ENCODE data around the gene EXT2. TPM values are rescaled to one million over a fixed set of nuclear protein-coding genes. Genes with fewer than 3 reads are reported as not detected.

The EXT2 gene
- total RNA-seq, 1 donor from 2014 or later, result 140 TPM

GRCh38 chr11:44199816-44200215, 104.3 kb downstream of the EXT2 start:
- no peak overlapping the region for H3K4me3 ChIP-seq (ENCODE audit: low read depth, low read length)
- DNase-seq (ENCODE audit: low read depth), result no peak
- no peak for TF ChIP-seq CTCF (conservative IDR thresholded peaks at IDR 0.05; ENCODE audit: low read depth, low read length)

- TF ChIP-seq CTCF (conservative IDR thresholded peaks at IDR 0.05; ENCODE audit: low read depth, low read length), result no peak
- H3K4me3 ChIP-seq (ENCODE audit: low read depth, low read length), result no peak overlapping the region
- DNase-seq (ENCODE audit: low read depth), result no peak
Measured at GRCh38 chr11:44203270-44204043, 108.0 kb downstream of the EXT2 start.

- no peak overlapping the region for H3K4me3 ChIP-seq (ENCODE audit: low read depth, low read length)
- TF ChIP-seq CTCF (conservative IDR thresholded peaks at IDR 0.05; ENCODE audit: low read depth, low read length), result no peak
Measured at GRCh38 chr11:44205352-44205751, 109.9 kb downstream of the EXT2 start.

GRCh38 chr11:44205836-44206235, 110.4 kb downstream of the EXT2 start:
- no peak overlapping the region for H3K4me3 ChIP-seq (ENCODE audit: low read depth, low read length)
- DNase-seq (ENCODE audit: low read depth), result no peak
- TF ChIP-seq CTCF (conservative IDR thresholded peaks at IDR 0.05; ENCODE audit: low read depth, low read length), result no peak

More at GRCh38 chr11:44205352-44205751, 109.9 kb downstream of the EXT2 start:
- DNase-seq (ENCODE audit: low read depth), result no peak

- no peak for DNase-seq (ENCODE audit: low read depth)
- no peak overlapping the region for H3K4me3 ChIP-seq (ENCODE audit: low read depth, low read length)
- no peak for TF ChIP-seq CTCF (conservative IDR thresholded peaks at IDR 0.05; ENCODE audit: low read depth, low read length)
Measured at GRCh38 chr11:44207292-44207691, 111.8 kb downstream of the EXT2 start.

GRCh38 chr11:44208976-44209603, 113.6 kb downstream of the EXT2 start:
- no peak for DNase-seq (ENCODE audit: low read depth)
- H3K4me3 ChIP-seq (ENCODE audit: low read depth, low read length), result no peak overlapping the region
- no peak for TF ChIP-seq CTCF (conservative IDR thresholded peaks at IDR 0.05; ENCODE audit: low read depth, low read length)
